Fibroblast of villous mesenchyme (primary cell): ENCODE results near the gene GOSR2. TPM values are rescaled to one million over a fixed set of nuclear protein-coding genes. Genes with fewer than 3 reads are reported as not detected.

Experiments
- DNase-seq: peaks from one replicate; pipeline ENCODE4 v3.0.0-alpha.2; 2010; ENCODE audit warnings: low read depth
- H3K4me3 ChIP-seq: 2 replicates; pipeline ENCODE4 v1.5.1; 2011; ENCODE audit warnings: low read depth, mild to moderate bottlenecking, low read length
- CTCF ChIP-seq: IDR thresholded peaks from 2 replicates; pipeline ENCODE4 v1.5.1; 2012; ENCODE audit warnings: low read depth, mild to moderate bottlenecking, low read length; ENCODE audit not compliant: insufficient read depth
- total RNA-seq: library from RNA; depleted of rRNA; stranded (reverse); fragments of >200 nt; gene quantifications from 2 replicates; pipeline ENCODE4 v1.2.3, GENCODE V29; 2012

Gene GOSR2
- total RNA-seq, 1 donor, result 65.6 TPM

- DNase-seq, result no peak
- no peak for TF ChIP-seq CTCF
- H3K4me3 ChIP-seq, result no peak overlapping the region
These were observed 24.1 kb upstream of the GOSR2 start for GRCh38 chr17:46898860-46899259.

- no peak for TF ChIP-seq CTCF
These were observed 21.7 kb upstream of the GOSR2 start for GRCh38 chr17:46901291-46901690.

GRCh38 chr17:46903762-46904672, 18.9 kb upstream of the GOSR2 start:
- no peak for TF ChIP-seq CTCF
- DNase-seq, result no peak

More at GRCh38 chr17:46901291-46901690, 21.7 kb upstream of the GOSR2 start:
- no peak overlapping the region for H3K4me3 ChIP-seq
- no peak for DNase-seq

GRCh38 chr17:46908068-46908737, 14.8 kb upstream of the GOSR2 start:
- no peak for TF ChIP-seq CTCF
- DNase-seq, result no peak
- no peak overlapping the region for H3K4me3 ChIP-seq

More at GRCh38 chr17:46903762-46904672, 18.9 kb upstream of the GOSR2 start:
- no peak overlapping the region for H3K4me3 ChIP-seq

GRCh38 chr17:46910179-46910927, 12.6 kb upstream of the GOSR2 start:
- H3K4me3 ChIP-seq, result no peak overlapping the region
- DNase-seq, result no peak
- no peak for TF ChIP-seq CTCF

- no peak for TF ChIP-seq CTCF
- no peak for DNase-seq
- no peak overlapping the region for H3K4me3 ChIP-seq
These were observed 11.6 kb upstream of the GOSR2 start for GRCh38 chr17:46911311-46911710.
